Stimulated activated CD8-positive, alpha-beta memory T cell treated with anti-CD3 and anti-CD28 coated beads, Interleukin-7, amount 100 ng/mL, for 1 hour (primary cell): ENCODE results near the gene SCUBE3.

ENCODE experiments used
- DNase-seq, 2 donors: peaks; one replicate each; pipeline ENCODE4 v3.0.0-alpha.2; 2020; ENCODE audit warnings: low read depth in 2 of 2

The SCUBE3 gene

DNA sequence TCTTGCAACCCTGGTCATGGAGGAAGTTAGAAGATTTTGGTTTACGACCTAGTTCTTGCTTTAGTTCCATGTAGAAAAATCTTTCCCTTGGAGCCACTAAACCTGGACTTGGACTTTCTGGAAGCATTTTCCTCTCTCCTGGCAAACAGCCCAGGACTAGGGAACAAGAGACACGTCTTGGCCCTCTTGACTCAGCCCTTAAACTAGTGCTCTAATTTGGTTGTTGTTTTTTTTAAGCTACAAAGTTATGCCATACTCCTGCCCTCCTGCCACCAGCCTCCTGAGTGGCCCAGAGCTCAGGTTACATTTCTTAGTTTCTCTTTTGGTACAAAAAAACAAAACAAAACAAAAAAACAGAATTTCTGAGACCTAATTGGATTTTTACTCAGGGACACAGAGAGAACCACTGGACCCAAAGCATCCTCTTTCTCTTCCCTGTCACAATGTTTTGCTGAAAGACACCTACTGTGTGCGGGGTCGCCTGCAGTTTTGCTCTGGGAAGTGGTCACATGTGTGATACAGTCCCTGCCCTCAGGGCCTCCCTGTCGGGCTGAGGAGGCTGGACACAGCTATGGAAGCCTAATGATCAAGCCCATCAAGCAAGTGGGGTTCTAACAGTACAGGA is 32.3 kb upstream of the SCUBE3 start:
- no peak for DNase-seq

DNA sequence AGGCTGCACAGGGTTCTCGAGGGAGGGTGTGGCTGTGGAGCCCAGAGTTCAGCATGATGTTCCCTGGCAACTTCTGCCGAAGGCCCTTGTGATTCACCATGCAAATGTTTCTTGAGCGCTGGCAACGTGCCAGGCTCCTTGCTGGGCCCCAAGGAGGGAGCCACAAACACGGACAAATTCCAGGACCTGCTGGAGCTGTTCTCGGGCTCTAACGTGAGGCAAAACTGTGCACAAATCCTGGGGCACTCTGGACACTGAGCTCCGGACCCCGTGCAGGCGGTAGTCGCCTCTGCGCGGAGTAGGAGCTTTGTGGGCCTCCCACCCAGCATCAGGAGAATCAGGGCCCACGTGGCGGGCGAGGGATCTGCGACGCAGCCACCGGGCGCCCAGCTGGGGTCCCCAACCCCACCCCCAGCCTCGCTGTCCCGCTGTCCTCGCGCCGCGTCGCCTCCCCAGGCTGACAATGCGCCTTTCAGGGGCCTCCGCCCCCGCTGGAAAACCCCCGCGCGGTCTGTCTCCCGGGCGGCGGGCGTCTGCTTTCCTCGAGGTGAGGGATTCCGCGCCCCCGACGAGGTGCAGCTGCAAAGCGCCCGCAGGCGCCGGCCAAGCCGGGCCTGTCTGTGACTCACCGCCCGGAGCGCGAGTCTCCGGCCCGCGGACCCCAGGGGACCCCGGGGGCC is 31.7 kb upstream of the SCUBE3 start:
- no peak for DNase-seq

DNA sequence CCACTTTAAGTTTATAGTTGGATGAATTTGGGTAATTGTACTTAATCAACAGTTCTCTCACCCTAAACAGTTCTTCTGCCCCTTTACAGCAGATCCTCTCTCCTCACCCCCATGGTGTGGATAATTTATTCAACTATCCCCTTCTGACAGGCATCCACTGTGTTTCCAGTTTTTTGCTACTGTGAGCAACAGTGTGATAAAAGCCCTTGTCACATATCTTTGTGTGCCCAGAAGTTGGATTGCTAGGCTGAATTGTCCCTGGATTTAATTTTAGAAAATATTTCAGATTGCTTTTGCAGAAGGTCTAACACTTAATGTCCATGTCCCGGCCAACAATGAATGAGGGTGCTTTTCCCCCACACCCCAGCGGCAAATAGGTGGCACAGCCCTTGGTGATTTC is 30.5 kb upstream of the SCUBE3 start:
- no peak for DNase-seq

DNA sequence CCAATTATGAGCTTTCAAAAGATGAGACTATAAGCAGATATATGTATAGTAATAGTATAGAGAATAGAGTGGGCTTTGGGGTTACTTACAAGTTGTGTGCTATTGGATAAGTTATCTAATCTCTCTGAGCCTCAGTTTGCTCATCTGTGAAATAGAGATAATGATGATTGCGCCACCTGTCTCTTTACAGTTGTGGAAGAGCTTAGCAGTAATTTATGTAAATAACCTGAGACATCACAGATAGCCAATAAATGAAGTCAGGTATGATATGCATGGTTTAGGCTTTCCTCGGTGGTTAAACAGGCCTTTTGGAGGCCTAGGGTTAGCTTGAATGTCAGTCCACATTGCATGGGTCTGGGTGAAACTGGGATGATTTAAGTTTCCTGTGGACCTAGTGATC is 29.8 kb upstream of the SCUBE3 start:
- no peak for DNase-seq

DNA sequence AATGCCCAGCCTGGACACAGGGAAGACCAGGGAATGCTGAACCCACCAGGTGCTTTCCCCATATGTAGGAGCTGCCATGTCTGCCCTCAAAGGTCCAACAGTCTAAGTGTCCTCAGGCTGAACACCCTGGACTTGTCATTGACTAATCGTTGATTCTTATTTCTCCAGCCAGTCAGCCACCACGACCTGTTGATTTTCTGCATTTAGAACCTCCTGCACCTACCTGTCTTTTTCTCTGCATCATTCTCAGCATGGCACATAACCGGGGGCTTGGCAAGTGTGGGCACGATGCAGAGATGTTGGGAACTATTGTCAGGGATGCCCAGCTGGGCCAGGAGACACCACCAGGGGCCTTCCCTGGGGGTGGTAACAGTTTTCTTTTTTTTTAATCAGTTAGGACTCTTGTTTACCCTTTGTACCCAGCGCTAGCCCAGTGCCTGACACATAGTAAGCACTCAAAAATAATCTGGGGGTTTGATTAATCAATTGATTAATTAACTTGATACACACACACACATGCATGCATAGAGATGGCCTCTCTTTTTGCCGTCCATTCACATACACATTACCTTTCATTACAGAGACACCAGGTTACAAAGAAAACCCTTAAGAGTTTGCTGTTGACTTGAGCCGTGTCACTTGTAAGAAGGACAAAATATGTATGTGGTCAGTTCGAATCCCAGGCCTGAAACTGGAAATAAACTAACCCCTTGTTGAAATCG is 29.0 kb upstream of the SCUBE3 start:
- DNase-seq, result no peak

DNA sequence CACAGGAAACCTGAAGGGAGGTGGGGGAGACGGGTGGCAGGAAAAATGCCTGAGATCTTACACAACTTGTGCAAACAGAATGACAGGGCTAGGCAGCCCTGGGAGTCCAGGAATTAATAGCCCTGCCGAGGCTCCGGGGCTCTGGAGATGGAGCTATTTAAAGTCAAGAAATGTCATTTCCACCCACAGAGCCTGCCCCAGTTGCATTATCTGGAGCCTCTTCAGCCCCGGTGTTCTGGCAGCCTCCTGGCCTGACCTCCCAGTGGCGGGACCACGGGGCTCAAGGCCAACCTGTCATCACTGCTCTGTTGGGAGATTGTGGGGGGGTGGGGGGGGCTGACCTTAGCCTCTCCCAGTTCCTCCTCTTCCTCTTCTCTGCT is 28.5 kb upstream of the SCUBE3 start:
- DNase-seq, result no peak

DNA sequence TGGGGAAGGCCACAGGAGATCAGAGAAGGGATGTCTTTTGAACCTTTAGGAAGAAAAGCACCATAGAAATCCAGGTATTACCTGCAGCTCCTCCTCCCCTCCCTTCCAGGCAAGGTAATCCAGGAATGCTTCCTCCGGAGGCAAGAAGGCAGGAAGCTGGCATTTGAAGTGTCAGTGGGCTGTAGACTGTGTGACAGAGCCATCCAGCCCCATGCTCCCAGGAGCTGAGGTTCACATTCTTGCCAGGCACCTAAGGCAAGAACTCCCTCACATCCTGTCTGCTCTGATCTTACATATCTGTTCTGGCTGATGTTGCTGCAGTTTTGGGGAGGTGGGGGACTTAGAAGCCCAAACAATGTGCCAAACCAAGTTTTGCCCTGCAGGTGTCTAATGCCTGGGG is 27.8 kb upstream of the SCUBE3 start:
- no peak for DNase-seq

DNA sequence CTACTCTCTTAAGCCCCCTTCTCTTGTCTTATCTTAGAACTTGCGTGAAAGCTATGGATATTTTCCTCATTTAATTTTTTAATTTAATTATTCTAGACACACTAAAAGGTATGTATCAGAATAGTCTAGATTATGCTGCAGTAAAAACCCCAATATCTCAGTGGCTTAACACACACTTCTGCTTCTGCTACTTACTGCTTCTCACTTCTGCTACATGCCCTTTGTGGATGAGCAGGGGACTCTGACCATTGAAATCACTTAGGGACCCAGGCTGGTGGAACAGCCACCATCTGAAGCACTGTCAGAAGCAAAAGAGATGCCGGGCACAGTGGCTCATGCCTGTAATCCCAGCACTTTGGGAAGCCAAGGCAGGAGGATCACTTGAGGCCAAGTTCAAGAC is 27.2 kb upstream of the SCUBE3 start:
- DNase-seq, result no peak

DNA sequence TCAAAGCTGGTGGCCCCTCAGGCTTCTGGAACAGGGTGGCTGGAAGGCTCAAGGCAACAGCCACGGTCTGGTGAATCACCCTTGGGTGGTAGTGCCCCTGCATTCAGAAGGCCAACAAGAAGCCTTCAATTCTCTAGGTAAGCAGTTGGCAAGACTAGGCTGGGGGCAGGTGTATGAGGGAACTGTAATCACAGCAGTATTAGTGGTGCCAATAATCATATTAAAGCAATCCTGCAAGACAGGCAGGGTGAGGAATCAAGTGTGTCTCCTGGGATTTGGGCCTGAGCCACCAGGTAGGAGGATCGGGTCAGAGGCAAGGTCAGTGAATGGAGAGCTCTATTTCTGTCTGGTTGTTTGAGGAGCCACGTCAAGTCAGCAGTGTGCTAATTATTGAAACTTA is 24.9 kb upstream of the SCUBE3 start:
- no peak for DNase-seq

DNA sequence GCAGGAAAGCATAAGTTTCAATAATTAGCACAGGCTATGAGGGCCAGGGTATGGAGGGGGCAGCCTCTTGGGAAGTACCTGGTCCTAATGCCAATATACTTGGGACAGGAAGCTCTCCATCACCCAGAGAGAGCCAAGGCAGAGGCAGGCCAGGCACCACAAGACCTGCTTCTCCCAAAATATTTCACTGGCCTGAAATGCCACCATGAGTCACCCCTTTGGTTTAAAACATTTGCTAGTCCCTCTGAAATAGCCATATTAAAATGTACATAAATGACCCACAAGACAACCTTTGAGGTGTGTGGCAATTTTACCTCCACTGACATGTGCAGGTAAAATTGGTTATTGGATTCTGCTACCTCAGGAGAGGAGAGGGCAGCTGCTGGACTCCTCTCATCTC is 23.4 kb upstream of the SCUBE3 start:
- DNase-seq, result no peak

DNA sequence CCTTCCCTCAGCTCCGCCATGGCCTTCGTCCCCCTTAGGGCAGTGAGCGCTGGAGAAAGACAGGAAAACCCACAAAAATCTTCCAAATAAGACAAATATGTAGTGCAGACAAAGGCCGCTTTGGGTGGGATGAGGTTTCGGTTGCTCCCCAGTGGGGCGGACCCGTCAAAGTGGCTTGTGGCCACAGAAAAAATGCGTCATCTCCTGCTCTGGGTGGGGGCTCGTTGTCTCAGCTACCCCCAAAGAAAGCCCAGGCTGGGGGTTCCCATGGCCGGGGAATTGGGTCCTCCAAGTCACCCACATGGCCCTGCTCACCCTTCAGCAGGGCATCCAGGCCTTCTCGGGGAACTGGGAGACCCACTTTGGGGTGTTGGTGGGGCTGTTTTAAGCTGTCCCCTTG is 21.9 kb upstream of the SCUBE3 start:
- DNase-seq, result peak; percentile 4 to 5

DNA sequence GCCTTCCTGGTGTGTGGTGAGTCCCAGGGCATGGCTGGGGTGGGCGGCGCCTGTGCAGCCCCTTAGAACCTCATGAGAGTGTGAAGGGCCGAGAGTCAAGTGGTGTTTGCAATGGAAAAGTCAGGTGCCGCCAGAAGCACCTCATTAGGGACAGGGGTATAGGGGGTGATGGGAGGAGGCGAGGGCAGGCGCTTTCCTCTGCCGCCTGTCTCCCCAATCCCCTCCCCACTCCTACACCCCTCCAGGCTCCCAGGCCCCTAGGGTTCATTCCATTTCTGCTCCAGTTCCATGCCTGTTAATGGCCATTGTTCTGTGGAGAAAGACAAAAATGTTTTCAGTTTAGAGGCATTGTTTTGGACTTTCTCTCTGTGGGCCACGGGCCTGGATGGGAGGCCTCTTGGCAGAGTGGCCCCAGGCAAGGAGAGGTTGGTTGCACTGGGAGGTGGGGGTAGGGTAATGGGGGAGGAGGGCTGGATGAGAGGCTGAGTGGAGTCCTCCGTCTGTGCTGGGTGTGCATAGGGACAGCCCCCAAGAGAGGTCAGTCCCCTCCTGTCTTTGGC is 21.4 kb upstream of the SCUBE3 start:
- DNase-seq, result no peak

DNA sequence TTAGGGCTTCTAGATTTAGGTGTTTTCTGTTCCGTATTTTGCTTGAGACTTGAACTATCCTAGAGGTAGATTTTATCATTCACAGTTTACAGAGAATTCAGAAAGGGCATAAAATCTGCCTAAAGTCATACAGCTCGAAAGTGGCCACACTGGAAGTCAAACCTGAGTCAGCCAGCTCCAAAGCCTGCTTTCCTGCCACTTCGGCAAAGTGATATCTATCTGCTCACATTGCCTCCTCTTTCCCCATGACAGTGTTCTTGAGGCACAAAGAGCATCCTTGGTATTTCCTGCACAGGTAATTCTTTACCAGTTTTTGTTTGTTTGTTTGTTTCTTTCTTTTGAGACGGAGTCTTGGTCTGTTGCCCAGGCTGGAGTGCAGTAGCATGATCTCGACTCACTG is 19.4 kb upstream of the SCUBE3 start:
- no peak for DNase-seq

DNA sequence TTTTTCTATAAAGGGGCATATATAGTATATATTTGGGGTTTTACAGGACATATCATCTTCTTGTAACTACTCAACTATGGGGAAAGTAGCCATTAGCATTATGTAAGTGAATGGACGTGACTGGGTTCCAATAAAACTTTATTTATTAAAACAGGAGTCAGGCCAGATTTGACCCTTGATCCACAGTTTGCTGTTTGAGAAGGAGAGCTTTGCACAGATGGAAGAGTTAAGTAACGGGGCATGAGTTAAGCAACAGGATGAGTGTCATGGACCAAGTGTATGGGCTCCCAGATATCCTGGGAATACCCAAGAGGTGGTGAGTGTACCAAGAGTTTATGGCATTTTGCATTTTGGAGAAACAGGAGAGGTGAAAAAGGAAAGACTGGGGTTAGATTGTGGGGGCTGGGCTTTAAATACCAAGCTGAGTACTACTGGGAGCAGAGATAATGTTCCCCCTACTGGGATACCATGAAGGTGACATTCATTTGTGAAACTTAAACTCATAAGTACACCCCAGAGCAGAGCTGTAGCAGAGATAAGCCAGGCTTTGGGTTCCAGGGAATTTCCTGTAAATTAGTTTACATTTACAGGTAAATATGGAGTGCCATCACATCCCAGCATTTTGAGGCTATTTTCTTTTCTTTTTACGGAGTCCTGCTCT is 18.5 kb upstream of the SCUBE3 start:
- no peak for DNase-seq

DNA sequence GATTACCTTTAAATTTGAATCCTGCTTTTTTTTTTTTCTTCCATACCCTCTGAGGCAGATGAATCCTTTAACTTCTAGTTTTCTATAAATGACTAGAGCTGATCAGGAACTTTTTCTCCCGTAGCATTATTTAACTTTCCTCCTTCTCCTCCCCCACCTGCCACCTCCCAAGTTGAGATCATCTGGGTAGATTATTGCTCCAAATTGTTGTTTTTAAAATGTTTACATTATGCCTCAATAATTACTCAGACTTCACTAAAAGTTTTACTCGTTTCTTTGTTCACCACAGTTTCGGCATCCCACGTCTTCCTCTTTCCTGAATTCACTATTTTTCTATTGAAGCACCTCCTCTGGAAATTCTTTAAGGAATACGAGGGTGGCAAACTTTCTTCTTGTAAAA is 16.6 kb upstream of the SCUBE3 start:
- DNase-seq, result no peak

DNA sequence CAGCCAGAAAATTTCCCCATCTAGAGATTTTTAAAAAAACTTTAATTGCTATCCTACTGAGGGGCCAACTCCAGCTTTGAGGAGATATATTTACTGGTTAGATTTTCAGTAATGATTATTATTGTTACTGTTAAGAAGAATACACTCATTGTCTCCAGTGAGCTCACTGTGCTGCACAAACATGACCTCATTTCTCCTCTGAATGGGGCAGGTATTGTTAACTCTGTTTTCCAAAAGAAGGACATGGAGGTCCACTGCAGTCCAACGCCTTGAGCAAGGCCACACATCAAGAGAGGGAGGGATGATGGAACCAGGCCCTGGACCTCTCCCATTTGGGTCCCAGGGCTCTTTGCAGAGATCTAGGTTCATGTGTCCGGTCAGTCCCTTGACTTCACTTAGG is 13.9 kb upstream of the SCUBE3 start:
- no peak for DNase-seq

DNA sequence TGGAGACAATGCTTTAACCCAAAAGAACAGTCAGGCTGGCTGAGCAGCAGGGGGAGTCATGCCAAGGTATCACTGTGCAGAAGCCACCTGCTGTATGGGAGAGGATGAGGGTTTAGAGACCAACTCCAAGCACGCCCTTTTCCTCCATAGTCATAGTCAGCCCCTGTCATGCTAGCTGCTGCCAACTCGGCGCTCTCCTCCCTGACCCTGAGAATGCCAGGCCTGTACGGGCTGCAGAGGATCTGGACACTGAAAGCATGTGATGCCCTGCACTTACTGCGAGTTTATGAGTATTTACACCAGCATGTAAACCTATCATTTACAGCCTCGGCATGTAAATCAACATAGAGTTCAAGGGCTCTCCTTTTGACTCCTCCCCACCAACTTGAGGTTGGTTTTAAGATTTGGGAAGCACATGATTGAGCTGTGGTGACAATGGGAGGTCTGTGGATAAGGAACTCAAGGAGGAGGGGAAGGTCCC is 11.7 kb upstream of the SCUBE3 start:
- no peak for DNase-seq

DNA sequence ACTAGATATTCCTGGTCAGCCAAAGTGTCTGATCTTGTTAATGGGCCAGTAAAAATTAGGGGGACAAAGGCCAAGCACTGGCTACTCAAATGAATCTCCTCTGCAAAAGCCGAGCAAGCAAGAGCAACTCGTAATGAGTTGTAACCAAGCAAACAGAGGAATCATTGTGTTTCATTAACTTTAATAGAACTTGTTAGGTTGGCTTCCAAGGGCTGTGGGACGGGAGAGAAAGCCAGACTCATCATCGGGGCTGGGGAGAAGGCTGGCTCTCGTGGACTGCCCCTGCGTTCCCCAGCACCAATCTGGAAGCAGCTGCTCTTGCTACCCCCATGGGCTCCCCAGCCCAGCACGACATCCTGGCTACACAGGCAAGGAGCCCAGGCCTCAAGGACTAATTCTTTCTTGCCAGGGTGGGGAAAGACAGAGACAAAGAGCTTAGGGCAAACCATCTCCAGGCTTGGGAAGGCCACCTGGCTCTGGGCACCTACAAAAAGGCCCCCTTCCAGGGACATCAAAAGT is 10.5 kb upstream of the SCUBE3 start:
- DNase-seq, result no peak

DNA sequence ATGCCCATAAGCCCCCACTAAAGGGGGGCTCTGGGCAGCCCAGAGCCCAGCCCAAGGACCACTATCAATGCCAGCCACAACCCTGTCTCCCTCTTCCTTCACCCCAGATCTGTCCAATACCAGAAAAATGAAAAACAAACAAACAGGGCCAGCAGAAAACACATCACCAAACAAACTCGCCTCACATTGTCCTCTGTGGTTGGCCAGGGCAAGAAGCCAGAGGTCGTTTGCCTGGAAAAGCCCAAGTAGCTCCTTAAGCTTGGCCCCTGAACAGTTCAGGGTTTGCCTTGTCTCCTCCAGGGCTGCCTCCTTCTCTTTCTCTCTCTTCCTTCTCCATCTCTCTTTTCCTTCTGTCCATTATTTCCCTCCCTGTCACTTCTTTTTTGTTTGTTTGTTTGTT is 10.1 kb upstream of the SCUBE3 start:
- DNase-seq, result no peak

DNA sequence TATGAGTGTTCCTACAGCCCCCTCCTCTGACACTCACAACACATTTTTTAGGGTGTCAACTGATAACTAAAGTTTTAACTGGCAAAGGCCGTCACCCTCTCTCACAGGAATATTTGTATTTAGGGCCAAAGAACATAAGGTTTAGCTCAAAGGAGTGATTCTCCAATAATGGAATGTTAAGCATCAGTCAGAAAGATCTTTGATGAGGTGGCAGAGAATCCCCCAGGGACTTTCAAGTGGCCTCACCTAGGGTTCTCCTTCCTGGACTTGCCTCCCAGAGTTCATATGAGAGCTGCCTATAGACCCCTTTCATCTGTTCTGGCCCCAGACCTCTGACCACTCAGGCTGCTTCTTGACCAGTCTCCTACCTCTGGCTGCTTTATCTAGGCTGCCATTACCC is 7.4 kb upstream of the SCUBE3 start:
- no peak for DNase-seq

DNA sequence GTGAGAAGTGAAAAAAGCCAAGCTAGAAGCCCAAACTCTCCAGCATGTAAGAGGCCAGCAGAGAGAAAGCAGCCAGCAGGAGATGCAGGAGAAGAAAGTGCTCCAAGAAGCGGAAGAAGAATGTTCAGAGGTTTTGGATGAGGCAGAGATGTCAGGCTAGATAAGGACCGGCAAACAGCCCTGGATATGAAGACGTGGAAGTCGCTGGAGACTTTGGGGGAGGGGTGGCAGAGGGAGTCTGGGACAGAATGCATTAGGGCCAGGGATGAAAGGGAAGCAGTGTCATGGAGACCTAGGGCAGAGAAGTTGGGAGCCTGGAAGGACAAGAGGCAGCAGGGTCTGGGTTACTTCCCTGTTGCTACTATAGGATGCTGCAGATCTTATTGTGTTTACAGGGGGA is 5.3 kb upstream of the SCUBE3 start:
- DNase-seq, result no peak

DNA sequence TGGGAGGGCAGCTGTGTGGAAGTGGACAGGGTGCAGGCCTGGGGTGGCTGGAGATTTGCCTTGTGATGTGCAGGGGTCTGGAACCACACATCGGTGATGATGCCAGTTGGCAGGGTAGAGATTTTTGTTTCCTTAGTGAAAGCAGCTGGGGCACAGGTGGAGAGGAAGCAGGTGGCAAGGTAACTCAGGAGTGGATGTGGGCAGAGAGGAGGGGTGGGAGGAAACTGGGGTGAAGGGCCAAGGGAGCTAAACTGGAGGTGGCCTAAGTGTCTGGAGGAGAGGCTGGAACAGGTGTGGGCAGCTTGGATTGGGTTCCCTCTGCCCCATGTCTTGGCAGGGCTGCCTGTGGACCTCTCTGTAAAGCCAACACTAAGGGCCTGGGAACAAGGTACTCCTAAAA is 4.7 kb upstream of the SCUBE3 start:
- DNase-seq, result no peak
